IPS-18c (cell line): ENCODE results near the gene CDS2.

Experiments used
- H3K4me3 ChIP-seq: 2 replicates; pipeline ENCODE4 v1.7.0; 2013; ENCODE audit warnings: low read depth, mild to moderate bottlenecking, low read length, moderate library complexity; ENCODE audit not compliant: insufficient read depth
- H3K9me3 ChIP-seq: one replicate; pipeline ENCODE4 v1.6.1; 2013; ENCODE audit warnings: mild to moderate bottlenecking, low read length, moderate library complexity; ENCODE audit not compliant: control insufficient read depth, insufficient read depth

The CDS2 gene

GRCh38 chr20:5143851-5144250 lies 17.0 kb downstream of the CDS2 start:
- Histone ChIP-seq H3K4me3 (no peak overlapping the region), H3K9me3 (no peaks in the 10 kb centered on the region)

- no peak overlapping the region for H3K4me3 ChIP-seq
Observed at GRCh38 chr20:5145365-5146098, 18.7 kb downstream of the CDS2 start.

GRCh38 chr20:5146099-5146668 lies 19.4 kb downstream of the CDS2 start:
- H3K9me3 ChIP-seq: no peaks in the 10 kb centered on the region
- no peak overlapping the region for H3K4me3 ChIP-seq

More at GRCh38 chr20:5145365-5146098, 18.7 kb downstream of the CDS2 start:
- no peaks in the 10 kb centered on the region for H3K9me3 ChIP-seq

GRCh38 chr20:5146871-5147592 lies 20.2 kb downstream of the CDS2 start:
- no peaks in the 10 kb centered on the region for H3K9me3 ChIP-seq

GRCh38 chr20:5148581-5148980 lies 21.8 kb downstream of the CDS2 start:
- Histone ChIP-seq H3K4me3 (no peak overlapping the region), H3K9me3 (no peaks in the 10 kb centered on the region)

More at GRCh38 chr20:5146871-5147592, 20.2 kb downstream of the CDS2 start:
- H3K4me3 ChIP-seq: no peak overlapping the region

- Histone ChIP-seq H3K9me3 (no peaks in the 10 kb centered on the region), H3K4me3 (no peak overlapping the region)
Observed at GRCh38 chr20:5149892-5150225, 23.1 kb downstream of the CDS2 start.

- Histone ChIP-seq H3K4me3 (no peak overlapping the region), H3K9me3 (no peaks in the 10 kb centered on the region)
Observed at GRCh38 chr20:5150226-5151076, 23.6 kb downstream of the CDS2 start.

GRCh38 chr20:5153152-5153467 lies 26.3 kb downstream of the CDS2 start:
- Histone ChIP-seq H3K4me3 (no peak overlapping the region), H3K9me3 (no peaks in the 10 kb centered on the region)

- Histone ChIP-seq H3K9me3 (no peaks in the 10 kb centered on the region), H3K4me3 (no peak overlapping the region)
Observed at GRCh38 chr20:5153612-5154542, 27.1 kb downstream of the CDS2 start.

- H3K9me3 ChIP-seq: no peaks in the 10 kb centered on the region
- no peak overlapping the region for H3K4me3 ChIP-seq
Observed at GRCh38 chr20:5154543-5154925, 27.7 kb downstream of the CDS2 start.

GRCh38 chr20:5155404-5155803 lies 28.6 kb downstream of the CDS2 start:
- no peaks in the 10 kb centered on the region for H3K9me3 ChIP-seq
- H3K4me3 ChIP-seq: no peak overlapping the region

- Histone ChIP-seq H3K4me3 (no peak overlapping the region), H3K9me3 (no peaks in the 10 kb centered on the region)
Observed at GRCh38 chr20:5156675-5157448, 30.1 kb downstream of the CDS2 start.

- Histone ChIP-seq H3K9me3 (no peaks in the 10 kb centered on the region), H3K4me3 (no peak overlapping the region)
Observed at GRCh38 chr20:5159928-5160327, 33.1 kb downstream of the CDS2 start.

- no peak overlapping the region for H3K4me3 ChIP-seq
- H3K9me3 ChIP-seq: no peaks in the 10 kb centered on the region
Observed at GRCh38 chr20:5160882-5161281, 34.1 kb downstream of the CDS2 start.

GRCh38 chr20:5161536-5162164 lies 34.8 kb downstream of the CDS2 start:
- no peaks in the 10 kb centered on the region for H3K9me3 ChIP-seq
- H3K4me3 ChIP-seq: no peak overlapping the region
